VCaP (cell line): ENCODE data around the gene HNRNPF.
"Not testable (repeated sequence)": the region's sequence is repeated elsewhere in the genome, so short reads cannot be mapped to it uniquely, and the experiment has no call there.

Experiments
- H3K27ac ChIP-seq: fragments of 450-650 bp; 2 replicates; pipeline ENCODE4 v1.5.1; 2017
- TF ChIP-seq, protein P1 (sequence below): fragments of 450-650 bp; conservative IDR thresholded peaks from 2 replicates; pipeline ENCODE4 v1.5.1; 2017; ENCODE audit warnings: mild to moderate bottlenecking, moderate library complexity

HNRNPF gene

DNA sequence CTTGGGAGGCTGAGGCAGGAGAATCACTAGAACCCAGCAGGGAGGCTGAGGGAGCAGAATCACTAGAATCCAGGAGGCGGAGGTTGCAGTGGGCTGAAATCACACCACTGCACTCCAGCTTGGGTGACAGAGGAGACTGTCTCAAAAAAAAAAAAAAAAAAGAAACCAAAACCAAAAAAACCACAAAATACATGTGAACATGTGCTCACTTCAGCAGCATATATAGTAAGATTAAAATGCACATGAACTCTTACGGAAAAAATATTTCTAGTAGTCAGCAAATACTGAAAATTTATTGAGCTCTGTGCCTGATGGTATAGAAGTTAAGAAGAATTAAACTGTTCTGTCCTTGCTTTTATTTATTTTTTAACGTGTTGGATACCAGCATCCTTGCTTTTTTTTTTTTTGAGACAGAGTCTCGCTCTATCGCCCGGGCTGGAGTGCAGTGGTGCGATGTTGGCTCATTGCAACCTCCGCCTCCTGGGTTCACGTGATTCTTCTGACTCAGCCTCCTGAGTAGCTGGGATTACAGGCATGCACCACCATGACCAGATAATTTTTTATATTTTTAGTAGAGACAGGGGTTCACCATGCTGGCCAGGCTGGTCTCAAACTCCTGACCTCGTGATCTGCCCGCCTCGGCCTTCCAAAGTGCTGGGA is 18.3 kb upstream of the HNRNPF start:
- TF ChIP-seq, protein P1, sequence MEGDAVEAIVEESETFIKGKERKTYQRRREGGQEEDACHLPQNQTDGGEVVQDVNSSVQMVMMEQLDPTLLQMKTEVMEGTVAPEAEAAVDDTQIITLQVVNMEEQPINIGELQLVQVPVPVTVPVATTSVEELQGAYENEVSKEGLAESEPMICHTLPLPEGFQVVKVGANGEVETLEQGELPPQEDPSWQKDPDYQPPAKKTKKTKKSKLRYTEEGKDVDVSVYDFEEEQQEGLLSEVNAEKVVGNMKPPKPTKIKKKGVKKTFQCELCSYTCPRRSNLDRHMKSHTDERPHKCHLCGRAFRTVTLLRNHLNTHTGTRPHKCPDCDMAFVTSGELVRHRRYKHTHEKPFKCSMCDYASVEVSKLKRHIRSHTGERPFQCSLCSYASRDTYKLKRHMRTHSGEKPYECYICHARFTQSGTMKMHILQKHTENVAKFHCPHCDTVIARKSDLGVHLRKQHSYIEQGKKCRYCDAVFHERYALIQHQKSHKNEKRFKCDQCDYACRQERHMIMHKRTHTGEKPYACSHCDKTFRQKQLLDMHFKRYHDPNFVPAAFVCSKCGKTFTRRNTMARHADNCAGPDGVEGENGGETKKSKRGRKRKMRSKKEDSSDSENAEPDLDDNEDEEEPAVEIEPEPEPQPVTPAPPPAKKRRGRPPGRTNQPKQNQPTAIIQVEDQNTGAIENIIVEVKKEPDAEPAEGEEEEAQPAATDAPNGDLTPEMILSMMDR = no peak
- H3K27ac ChIP-seq = no peak overlapping the region

DNA sequence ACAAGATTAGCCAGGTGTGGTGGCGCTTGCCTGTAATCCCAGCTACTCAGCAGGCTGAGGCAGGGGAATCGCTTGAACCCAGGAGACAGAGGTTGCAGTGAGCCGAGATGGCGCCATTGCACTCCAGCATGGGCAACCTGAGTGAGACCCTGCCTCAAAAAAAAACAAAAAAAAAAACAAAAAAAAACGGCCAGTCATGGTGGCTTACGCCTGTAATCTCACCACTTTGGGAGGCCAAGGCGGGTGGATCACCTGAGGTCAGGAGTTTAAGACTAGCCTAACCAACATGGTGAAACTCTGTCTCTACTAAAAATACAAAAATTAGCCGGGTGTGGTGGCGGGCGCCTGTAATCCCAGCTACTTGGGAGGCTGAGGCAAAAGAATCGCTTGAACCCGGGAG is 17.5 kb upstream of the HNRNPF start:
- not testable (repeated sequence) for H3K27ac ChIP-seq

DNA sequence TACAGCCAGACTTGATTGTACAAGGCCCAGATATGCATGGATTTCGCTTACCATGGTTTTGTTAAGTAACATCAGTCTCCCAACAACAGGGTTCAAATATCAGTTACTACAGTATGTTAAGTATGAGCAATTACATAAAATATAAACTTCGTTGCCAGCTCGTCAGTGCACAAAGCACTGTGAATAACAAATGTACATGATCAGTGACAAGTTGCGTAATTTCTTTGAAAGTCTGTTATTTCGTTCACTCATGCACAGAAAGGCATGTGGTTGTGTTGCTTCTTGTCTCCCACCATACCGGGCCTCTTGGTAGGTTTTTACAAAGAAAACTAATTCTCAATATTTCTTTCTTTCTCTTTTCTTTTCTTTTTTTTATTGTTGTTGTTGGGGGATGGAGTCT is 15.4 kb upstream of the HNRNPF start:
- no peak overlapping the region for H3K27ac ChIP-seq
- TF ChIP-seq, protein P1 = no peak

DNA sequence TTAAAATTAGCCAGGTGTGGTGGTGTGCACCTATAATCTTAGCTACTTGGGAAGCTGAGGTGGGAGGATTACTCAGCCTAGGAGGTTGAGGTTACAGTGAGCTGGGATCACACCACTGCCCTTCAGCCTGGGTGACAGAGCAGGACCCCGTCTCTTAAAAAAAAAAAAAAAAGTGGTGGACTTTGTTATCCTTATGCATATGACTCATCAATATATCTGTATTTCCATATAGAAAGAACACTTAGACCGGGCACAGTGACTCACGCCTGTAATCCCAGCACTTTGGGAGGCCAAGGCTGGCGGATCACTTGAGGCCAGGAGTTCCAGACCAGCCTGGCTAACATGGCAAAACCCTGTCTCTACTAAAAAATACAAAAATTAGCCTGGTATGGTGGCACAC is 13.0 kb upstream of the HNRNPF start:
- H3K27ac ChIP-seq = not testable (repeated sequence)

DNA sequence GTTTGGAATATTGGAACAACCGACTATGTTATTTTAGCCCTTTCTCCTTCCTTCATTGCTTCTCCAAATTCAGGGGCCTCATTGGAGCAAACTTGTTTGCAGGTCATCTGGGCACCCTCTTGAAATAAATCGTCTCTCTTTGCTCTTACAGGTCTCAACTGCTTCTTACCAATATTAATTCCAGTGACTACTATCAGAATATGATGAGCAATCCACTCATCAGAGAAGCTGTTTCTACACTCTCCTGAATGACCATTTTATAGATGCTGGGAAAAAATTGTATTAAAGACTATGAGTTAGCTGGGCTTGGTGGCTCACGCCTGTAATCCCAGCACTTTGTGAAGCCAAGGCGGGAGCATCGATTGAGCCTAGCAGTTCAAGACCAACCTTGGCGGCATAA is 12.5 kb upstream of the HNRNPF start:
- peak overlapping the region; percentile 94 for H3K27ac ChIP-seq
- TF ChIP-seq, protein P1 = no peak

DNA sequence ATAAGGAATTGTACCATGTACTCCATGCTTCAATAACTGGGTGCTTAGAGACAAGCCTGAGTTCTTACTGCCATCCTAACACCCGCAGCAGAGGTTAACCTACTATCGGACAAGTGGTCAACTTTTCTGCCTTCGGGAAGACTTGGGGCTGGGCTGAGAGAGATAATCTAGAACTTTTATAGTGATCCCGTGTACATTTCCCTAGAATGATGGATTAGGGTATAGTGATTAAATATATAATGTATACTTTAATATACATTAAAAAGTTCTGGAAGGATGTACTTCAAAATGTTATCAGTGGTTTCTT is 12.2 kb upstream of the HNRNPF start:
- peak overlapping the region; percentile 94 for H3K27ac ChIP-seq
- TF ChIP-seq, protein P1 = no peak

DNA sequence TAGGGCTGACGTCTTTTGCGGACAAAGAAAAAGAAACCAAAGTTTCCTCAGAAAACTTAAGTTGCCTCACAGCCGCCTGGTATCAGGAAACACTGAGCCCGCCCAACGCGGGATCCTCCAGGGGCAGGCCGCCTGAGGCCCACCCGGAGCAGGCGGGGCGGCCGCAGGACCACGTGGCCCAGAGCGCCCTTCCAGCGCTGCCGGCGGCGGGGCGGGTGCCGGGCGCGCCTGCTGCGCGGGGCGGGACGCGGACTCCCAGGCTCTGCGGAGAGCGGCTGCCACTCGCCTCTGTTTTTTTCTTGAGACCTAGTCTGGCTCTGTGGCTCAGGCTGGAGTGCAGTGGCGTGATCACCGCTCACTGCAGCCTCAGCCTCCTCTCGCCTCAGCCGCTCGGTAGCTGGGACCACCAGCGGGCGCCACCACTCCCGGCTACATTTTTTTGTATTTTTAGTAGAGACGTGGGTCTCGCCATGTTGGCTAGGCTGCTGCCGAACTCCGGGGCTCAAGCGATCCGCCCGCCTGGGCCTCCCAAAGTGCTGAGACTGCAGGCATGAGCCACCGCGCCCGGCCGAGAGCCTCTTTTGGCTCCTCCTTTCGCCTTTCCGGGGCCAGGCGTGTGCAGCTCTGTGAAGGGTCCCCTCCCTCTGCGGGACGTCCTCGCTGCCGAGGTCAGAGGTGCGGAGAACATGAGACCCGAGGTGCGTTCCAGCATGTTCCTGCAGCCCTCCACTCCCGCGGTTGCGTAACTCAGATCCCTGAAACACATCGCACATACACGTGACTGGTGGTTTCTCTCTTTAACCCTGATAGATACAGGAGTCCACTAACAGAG is 11.6 kb upstream of the HNRNPF start:
- TF ChIP-seq, protein P1 = no peak; the same call in 1 of the 2 replicates
- peak overlapping the region; percentile 94 for H3K27ac ChIP-seq

DNA sequence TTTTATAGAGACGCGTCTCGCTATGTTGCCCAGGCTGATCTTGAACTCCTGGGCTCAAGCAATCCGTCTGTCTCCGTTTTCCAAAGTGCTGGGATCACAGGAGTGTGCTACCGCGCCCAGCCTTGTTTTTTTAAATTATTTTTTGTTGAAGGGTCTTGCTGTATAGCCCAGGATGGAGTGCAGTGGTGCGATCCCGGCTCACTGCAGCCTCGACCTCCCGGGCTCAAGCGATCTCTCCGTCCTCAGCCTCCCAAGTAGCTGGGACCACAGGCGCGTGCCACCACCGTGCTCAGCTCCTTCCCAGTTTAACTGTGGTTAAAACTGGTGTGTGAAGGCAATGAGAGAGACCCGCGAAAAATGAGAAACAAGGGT is 11.0 kb upstream of the HNRNPF start:
- TF ChIP-seq, protein P1 = no peak
- peak overlapping the region; percentile 94 for H3K27ac ChIP-seq
